SU-DHL-6 (cell line): ENCODE measurements around the gene DLX6.

ENCODE experiments used
- CTCF ChIP-seq: fragments of 200-600 bp; sonication (generic); IDR thresholded peaks from one replicate; pipeline ENCODE4 v1.5.1; 2017; ENCODE audit warnings: antibody characterized with exemption, mild to moderate bottlenecking, low read length, moderate library complexity; ENCODE audit not compliant: insufficient read depth, poor library complexity, severe bottlenecking
- EZH2phosphoT487 ChIP-seq: fragments of 200-600 bp; sonication (generic), shearing (Covaris generic); conservative IDR thresholded peaks from 2 replicates; pipeline ENCODE4 v1.6.1; 2018; ENCODE audit warnings: mild to moderate bottlenecking, antibody characterized with exemption, low read length, moderate library complexity, mixed read lengths

DNA sequence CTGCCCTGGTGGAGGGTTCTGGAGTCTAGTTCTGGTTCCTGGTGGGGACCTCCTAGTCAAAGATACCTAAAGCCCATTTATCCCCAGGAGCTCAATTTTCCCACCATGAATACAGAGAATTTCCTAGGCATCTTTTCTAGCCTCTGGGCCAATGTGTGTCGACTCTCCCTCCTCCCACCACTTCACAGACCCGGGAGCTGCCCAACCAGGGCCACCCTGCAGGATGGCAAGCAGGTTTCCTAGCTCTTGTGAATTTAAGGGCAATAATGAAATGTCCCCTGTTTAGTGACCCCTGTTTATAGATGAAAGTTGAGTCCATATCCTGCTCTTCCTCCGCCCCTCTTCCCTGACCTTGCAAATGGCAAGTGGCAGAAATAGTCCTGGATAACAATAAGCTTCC lies 9.9 kb downstream of the DLX6 start:
- TF ChIP-seq CTCF (no peak), EZH2phosphoT487 (no peak)
